ENCODE results near the gene CNGA1.
"Not testable (repeated sequence)": the region's sequence is repeated elsewhere in the genome, so short reads cannot be mapped to it uniquely, and the experiment has no call there.

CNGA1 gene

DNA sequence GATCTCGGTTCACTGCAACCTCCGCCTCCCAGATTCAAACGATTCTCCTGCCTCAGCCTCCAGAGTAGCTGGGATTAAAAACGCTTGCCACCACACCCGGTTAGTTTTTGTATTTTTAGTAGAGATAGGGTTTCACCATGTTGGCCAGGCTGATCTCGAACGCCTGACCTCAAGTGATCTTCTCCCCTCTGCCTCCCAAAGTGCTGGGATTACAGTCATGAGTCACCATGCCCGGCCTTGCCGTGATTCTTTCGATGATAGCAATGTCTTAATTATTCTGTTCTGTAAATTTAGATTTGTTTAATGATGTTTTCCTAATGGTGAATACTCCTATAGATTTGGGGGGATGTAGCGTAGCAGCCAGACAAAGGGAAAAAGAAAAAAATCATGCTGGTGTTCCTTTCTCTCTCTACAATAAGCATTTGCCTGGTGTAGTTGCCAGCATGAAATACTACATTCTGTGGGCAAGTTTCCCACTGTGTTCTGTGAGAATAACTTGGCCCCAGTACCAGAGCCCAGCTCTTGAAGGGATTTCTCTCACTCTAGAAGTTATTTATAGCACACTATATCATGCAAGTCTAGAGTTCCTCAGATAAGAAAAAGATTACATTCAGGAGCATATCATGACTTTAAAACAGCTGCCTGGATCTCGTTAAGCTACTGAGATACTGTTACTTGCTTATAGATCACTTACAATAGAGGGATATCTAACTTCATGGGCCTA, 15.5 kb upstream of the CNGA1 start:
- no peak for DNase-seq (ENCODE audit: low read depth in 3 of 3, low spot score in 1 of 3)

DNA sequence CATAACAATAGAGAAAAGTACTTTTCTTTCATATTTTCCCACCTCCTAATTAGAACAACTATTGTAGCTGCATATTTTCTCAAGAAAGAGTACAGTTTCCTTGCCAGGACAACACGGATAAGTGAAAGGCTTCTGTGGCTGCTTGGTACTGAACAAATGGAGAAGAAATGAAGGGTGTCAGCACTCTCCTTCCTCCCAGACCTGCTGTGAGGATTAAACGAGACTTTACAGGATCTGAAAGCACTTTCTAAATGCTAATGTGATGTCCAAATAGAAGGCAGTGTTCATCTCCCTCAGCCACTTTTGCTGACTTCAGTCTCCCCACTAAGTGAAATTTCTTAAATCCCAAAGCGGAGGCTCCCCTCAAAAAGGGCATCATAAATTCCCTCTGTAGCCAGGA, 14.0 kb upstream of the CNGA1 start:
- no peak for DNase-seq (ENCODE audit: low read depth in 3 of 3, low spot score in 1 of 3)

DNA sequence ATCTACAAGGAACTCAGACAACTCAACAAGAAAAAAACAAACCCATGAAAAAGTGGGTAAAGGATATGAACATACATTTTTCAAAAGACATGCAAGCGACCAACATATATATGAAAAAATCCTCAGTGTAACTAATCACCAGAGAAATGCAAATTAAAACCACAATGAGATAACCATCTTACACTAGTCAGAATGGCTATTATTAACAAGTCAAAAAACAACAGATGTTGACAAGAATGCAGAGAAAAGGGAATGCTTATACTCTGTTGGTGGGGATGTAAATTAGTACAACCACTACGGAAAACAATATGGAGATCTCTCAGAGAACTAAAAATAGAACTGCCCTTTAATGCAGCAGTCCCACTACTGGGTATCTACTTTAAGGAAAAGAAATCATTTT, 12.2 kb upstream of the CNGA1 start:
- no peak for DNase-seq (ENCODE audit: low read depth in 3 of 3, low spot score in 1 of 3)

DNA sequence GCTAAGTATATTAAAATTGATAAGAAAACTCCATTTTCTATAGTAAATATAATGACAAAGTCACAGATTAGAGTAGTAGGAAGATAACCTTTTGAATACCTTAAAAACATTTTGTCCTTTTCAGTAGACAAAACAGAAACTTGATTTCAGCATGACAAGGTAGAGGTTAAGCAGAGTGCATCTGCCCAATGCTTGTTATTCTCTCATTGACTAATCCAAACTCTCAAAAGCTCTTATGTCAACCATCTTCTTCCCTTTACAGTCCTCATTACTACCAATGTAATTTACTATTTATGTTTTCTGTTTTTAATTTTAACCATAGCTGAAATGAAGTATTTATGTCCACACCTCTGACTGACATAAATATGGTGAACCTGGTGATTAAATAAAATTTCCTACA, 11.2 kb upstream of the CNGA1 start:
- no peak for DNase-seq (ENCODE audit: low read depth in 3 of 3, low spot score in 1 of 3)

DNA sequence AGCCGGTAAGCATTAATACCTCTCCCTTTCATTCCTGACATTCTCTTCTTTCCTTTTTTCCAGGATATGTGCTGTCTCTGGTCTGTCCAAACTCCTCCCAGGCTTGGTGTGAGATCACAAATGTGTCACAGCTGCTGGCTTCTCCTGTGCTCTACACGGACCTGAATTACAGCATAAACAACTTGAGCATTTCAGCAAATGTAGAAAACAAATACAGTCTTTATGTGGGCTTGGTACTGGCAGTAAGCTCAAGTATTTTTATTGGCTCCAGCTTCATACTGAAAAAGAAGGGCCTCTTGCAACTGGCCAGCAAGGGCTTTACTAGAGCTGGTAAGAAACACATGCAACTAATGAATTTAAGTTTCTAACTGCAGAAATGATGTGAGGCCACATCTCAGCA, 8.5 kb upstream of the CNGA1 start:
- no peak for DNase-seq (ENCODE audit: low read depth in 3 of 3, low spot score in 1 of 3)

DNA sequence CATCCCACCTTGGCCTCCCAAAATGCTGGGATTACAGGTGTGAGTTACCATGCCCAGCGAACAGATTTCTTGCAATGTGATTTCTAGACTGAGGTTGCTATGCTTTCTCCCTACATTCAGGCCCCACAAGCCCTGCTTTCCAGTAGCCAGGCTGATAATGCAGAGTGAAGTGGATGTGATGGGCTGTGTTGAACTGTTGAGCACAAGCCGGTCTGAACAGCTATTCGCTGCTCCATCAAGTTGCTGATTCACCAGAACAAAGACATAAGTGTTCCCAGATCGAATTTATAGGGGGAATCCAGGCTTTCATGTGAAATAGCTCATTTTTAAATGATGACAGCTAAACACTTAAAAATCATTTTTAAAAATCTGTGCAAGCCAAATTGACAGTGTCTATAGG, 8.0 kb upstream of the CNGA1 start:
- no peak for DNase-seq (ENCODE audit: low read depth in 3 of 3, low spot score in 1 of 3)

DNA sequence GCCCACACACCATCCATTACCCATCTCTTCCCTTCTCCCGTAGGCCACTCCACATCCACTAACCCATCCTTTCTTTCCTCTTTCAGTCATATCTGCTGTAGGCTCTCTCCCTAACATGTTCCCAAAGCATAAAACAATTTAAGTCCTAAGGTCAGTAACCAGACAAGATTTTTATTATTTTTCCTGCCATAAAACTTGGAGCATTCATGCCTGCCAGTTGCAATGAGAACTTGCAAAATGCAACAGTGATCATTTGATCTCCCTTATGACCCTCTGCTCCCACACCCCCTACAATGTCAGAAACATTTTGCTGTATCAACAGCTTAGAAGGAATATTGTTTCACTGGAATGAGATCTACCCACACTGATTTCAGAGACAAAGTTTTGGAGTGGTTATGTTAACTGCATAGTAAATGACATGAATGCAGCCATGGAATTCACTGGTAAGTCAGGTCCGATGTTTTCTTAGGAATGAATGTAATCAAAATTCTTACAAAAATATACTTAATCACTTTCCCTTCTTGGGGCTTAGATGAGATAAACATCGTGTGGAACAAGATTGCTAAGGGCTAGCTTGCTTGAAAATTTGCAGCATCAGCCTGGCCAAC, 5.8 kb upstream of the CNGA1 start:
- no peak for DNase-seq (ENCODE audit: low read depth in 3 of 3, low spot score in 1 of 3)

DNA sequence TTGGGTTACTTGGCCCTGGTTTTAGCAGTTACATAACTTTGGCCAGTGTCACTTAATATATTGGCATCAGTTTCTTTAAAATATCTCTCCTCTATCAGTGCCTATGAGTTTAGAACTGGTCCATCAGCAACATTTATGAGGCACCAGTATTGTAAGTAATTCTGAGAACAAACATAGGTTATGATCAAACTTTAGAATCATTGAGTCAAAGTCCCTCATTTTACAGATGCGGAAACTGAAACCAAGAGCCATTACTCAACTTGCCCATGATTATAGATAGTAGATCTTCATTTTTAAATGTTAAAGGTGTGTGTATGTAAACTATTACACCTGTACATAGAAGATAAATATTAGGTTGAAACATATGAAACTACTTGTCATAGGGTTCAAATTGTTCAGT, 4.6 kb upstream of the CNGA1 start:
- no peak for DNase-seq (ENCODE audit: low read depth in 3 of 3, low spot score in 1 of 3)

DNA sequence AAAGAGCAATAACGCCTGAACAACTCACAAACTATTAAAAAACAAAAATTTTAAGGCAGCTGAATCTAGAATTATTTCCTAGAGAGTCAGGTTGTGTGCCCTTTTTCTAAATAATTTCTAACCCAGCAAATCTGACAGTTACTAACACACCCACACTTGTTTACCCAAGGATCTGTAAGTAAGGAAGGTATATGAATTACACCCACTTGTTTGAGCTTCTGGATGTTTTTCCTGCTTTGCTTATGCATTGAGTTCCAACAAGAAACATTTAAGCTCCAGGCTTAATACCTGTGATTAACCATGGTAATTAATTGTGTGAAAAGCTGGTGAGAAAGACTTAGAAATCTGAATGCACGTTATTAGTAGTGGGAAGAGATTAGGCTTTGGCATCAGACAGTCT, 1.6 kb upstream of the CNGA1 start:
- no peak for DNase-seq (ENCODE audit: low read depth in 3 of 3, low spot score in 1 of 3)

DNA sequence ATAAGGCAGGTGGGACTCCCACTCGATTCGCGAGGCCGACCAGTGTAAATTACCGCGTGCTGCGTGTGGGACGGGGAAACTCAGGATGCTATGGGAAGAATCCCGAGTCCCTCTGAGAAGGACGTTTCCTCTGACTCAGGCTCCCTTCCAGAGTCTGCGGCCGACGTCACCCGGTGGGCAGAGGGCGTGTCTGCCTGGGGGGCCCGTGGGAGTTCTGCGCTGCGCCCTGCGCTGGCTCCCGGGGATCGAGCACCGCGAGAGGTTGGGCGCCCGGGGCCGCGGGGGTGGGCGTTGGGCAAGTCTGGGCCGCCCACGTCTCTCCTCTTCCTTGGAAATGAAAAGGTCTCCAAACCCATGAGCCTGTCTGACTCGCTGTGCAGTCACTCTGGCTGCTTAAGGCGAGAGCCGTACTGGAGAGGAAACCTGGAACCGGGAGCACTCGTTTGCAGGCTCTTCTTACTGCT, 659 bp upstream of the CNGA1 start:
- DNase-seq (ENCODE audit: low read depth in 3 of 3, low spot score in 1 of 3), result peak in 1 of 3 donors; percentile 34

DNA sequence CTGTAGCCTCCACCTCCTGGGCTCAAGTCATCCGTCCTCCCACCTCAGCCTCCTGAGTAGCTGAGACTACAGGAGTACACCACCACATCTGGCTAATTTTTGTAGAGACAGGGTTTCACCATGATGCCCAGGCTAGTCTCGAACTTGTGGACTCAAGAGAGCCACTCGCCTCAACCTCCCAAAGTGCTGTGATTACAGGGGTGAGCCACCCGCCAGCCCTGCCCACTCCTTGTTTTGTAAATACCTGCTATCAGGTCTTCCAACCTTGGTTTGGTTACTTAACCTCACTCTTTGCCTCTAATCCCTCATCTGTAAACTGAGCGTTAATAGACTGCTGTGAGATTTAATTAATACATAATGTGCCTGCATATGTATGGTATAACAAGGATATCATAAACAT, 803 bp downstream of the CNGA1 start:
- no peak for DNase-seq (ENCODE audit: low read depth in 3 of 3, low spot score in 1 of 3)

DNA sequence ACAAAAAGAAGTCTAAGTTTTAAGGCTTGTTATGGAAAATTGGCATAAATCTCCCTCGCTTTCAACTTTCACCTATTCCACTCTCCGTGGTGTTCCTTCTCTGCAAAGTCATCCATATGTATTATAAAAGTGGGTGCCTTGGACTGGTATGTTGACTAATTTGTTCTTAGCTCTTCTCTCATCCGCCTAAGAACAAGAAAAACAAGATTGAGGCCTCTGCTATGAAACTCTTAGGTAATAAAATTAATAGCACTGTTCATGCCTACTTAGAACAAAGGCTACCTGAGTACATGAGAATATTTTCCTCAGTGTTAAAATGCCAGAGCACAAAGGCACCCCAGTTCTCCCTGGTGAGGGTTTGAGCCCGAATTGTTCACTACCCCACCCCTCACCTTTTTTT, 1.3 kb downstream of the CNGA1 start:
- no peak for DNase-seq (ENCODE audit: low read depth in 3 of 3, low spot score in 1 of 3)

DNA sequence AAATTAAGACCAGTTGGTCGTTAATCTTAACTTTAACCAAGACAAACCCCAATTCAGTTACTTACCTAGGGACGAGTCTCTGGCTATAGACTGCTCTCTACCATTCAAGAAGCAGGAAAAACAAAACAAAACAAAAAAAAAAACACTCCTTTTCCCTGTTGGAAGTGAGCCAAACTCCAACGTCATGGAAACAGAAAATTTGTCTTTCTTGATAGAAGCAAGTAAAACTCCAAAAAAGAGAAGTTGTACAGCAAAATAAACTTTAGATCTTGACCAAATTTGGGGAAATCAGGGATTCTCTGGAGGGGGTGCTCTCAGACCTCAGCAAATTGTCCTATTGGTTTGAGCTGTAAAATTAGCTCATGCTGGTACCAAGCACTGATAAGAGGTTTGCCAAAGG, 3.7 kb downstream of the CNGA1 start:
- DNase-seq (ENCODE audit: low read depth in 3 of 3, low spot score in 1 of 3), result no peak

DNA sequence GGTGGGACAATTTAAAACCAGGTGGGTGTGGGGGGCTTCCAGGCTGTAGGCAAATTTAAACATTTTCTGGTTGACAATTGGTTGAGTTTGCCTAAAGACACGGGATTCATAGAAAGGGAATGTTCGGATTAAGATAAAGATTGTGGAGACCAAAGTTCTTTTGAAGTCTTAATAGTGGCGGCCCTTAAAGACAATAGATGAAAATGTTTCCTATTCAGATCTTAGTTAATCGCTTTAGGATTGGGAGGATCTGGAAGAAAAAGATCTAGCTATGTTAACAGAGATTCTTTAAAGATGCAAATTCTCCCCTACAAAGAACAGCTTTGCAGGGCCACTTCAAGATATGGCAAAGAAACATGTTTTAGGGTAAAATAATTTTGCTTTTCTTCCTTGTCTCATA, 4.8 kb downstream of the CNGA1 start:
- no peak for DNase-seq (ENCODE audit: low read depth in 3 of 3, low spot score in 1 of 3)

DNA sequence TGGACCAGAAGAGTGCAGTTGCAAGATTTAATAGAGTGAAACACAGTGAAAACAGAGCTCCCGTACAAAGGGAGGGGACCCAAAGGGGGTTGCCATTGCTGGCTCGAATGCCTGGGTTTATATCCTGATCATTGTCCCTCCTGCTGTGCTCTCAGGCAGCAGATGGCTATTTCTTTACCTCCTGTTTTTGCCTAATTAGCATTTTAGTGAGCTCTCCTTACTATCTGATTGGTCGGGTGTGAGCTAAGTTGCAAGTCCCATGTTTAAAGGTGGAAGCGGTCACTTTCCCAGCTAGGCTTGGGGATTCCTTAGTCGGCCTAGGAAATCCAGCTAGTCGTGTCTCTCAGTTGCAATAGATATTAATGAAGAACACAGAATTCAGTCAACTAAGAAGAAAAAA, 5.6 kb downstream of the CNGA1 start:
- not testable (repeated sequence) for DNase-seq (ENCODE audit: low read depth in 3 of 3, low spot score in 1 of 3)

DNA sequence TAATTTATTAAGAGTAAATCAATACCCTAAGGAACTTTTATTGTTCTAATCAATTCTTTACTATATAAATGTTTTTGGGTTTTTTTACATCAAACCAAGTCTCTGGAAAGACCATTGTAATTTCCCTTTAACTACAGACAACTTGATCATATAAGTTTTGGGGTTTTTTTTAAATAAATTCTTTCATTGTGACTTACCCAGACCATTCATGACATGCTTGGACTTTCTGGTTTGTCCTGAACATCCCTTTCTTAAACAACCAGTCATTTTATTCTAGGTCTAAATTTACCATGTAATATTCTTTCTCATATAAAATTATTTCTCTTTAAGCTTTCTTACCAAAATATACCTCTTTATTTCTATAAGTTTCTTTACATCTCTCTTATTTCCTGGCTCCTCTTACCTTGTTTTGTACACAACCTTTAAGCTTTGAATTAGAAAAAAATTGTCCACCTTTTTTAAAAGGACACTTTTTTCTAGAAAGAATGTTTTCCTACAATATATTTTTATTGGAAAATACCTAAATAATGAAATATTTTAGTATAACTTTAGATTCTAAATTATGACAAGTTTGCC, 8.4 kb downstream of the CNGA1 start:
- no peak for DNase-seq (ENCODE audit: low read depth in 3 of 3, low spot score in 1 of 3)

DNA sequence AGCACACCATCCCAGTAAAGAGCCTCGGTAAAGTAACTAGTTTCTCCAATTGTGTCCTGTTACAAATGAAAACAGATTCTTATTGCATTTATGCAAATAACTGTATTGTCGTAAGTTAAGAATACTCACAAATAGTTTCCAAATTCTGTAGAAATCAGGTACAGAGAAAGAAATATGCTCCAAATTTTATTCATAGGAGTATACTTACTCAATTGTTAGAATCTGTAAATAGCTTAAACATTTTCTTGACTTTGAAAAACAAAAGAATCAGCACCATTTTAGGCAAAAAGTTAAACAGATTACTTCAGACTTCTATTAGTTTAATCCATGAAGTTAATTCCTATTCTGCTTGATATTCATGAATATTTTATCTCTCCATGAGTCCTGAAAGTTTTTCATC, 10.7 kb downstream of the CNGA1 start:
- no peak for DNase-seq (ENCODE audit: low read depth in 3 of 3, low spot score in 1 of 3)

DNA sequence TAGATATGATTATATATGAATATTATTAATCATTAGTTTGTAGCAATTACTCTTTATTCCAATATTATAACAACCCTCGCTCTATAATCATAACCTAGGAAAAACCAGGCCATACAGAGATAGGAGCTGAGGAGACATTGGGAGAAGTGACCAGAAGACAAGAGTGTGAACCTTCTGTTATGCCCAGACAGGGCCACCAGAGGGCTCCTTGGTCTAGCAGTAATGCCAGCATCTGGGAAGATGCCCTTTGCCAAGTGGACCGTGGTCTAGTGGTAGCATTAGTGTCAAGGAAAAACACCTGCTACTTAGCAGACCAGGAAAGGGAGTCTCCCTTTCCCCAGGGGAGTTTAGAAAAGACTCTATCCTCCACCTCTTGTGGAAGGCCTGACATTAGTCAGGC, 12.9 kb downstream of the CNGA1 start:
- not testable (repeated sequence) for DNase-seq (ENCODE audit: low read depth in 3 of 3, low spot score in 1 of 3)

DNA sequence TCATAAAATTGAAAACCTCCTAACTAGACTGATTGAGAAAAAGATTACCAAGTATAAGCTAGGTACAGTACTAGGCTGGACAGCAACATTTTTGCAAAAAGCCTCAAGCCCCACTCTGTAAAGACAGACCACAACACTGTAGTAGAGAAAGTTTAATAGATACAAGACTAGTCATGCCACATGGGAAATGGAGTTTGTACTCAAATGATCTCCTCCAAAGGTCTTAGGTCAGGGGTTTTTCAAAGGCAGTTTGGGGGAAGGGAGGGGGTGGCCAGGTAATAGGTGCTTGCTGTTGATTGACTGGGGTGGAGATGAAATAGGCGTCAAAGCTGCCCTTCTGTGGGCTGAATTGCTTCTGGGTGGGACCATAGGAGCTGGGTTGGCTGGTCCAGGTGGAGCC, 14.2 kb downstream of the CNGA1 start:
- no peak for DNase-seq (ENCODE audit: low read depth in 3 of 3, low spot score in 1 of 3)

DNA sequence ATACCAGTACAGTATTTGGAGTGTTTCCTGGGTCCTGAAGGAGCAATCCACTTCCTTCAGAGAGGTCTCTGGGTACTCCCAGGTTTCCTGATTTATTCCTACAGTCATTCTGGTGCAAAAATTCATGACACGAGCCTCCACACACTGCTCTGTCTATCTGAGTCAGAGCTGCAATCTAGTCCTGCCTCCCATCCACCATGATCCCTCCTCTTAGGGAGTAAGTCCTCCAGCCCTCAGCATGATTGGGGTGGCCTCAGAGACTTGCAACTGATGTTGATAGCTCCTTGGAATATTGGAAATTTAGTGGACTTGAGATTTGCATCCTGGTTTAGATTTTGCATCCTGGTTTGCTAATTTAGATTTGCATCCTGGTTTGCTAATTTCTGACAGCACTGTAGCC, 20.5 kb downstream of the CNGA1 start:
- no peak for DNase-seq (ENCODE audit: low read depth in 3 of 3, low spot score in 1 of 3)

DNA sequence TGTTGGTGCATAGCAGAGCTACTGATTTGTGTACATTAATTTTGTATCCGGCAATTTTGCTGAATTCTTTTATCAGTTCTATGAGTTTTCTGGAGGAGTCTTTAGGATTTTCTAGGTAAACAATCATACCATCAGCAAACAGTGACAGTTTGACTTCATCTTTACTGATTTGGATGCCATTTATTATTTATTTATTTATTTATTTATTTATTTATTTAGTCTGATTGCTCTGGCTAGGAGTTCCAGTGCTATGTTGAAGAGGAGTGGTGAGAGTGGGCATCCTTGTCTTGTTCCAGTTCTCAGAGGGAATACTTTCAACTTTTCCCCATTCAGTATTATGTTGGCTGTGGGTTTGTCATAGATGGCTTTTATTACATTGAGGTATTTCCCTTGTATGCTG, 24.0 kb downstream of the CNGA1 start:
- DNase-seq (ENCODE audit: low read depth in 3 of 3, low spot score in 1 of 3), result not testable (repeated sequence)

DNA sequence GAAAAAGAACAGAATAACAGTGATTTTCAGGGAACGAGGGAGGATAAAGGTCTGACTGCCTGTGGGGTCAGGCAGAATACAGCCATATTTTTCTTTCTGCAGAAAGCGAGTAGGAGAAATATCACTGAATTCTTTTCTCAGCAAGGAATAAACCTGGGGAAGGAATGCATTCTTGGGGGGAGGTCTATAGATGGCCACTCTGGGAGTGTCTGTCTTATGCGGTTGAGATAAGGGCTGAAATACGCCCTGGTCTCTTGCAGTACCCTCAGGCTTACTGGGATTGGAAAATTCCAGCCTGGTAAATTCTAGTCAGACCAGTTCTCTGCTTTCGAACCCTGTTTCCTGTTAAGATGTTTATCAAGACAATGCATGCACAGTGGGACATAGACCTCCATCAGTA, 26.3 kb downstream of the CNGA1 start:
- DNase-seq (ENCODE audit: low read depth in 3 of 3, low spot score in 1 of 3), result no peak

DNA sequence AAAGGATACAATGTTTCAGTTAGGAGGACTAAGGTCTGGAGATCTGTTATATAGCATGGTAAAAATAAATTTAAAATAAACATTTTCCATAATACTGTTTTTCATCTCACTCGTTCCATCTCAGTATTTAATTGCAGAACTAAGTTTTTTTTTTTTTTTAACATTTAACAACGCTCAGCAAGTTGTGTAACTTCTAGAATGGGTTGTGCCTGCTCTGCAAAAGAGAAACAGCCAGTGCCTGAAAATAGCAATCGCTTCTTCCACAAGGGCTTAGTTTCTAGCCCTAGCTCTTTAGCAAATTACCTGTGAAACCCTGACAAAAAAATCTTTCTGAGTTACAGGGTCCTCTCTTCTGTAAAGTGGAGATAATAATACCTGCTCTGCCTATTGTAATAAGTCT, 41.9 kb downstream of the CNGA1 start:
- no peak for DNase-seq (ENCODE audit: low read depth in 3 of 3, low spot score in 1 of 3)

All from stimulated activated CD4-positive, alpha-beta T cell treated with anti-CD3 and anti-CD28 coated beads, TNF-alpha, amount 100 ng/mL, for 1 hour (primary cell).